Measurements from ENCODE around the gene PNPO.
A peak's percentile ranks its signal among the peaks of the same experiment; 100 is the strongest.
"Not testable (repeated sequence)": the region's sequence is repeated elsewhere in the genome, so short reads cannot be mapped to it uniquely, and the experiment has no call there.

Gene PNPO

DNA sequence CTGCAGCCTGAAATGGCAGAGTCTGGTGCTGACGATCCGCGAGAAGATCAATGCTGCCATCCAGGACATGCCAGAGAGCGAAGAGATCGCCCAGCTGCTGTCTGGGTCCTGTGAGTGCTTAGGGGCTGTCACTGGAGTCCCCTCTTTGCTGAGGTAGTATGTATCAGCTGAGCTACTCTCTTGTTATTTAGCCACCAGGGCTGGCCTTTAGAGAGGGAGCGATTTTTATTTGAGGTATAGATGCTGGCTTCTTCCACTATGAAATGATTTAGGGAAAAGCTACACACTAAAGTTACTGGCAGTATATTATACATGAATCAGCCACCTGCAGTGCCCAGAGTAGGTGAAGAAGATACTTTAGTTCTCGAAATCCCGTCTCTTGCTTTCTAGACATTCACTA is 32.2 kb downstream of the PNPO start:
- no peak for DNase-seq (ENCODE audit: low read depth in 2 of 2, low spot score in 1 of 2)

DNA sequence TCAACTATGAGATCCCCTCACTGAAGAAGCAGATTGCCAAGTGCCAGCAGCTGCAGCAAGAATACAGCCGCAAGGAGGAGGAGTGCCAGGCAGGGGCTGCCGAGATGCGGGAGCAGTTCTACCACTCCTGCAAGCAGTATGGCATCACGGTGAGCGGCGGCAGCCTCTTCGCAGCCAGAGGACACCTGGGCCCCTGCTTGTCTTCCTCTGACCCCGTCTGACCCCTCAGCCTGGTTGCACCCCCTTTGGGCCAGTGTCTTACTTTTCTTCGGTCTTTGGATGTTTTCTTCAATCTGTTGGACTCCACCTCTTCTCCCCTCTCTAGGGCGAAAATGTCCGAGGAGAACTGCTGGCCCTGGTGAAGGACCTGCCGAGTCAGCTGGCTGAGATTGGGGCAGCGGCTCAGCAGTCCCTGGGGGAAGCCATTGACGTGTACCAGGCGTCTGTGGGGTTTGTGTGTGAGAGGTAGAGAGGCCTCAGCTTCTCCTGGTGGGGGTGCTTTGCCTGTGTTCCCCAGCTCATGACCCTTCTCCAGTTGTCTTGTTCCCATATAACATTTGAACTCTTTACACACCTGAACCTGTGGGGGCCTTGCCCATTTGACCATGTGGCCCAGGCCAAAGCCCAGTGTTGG is 33.9 kb downstream of the PNPO start:
- DNase-seq (ENCODE audit: low read depth in 2 of 2, low spot score in 1 of 2) = no peak

DNA sequence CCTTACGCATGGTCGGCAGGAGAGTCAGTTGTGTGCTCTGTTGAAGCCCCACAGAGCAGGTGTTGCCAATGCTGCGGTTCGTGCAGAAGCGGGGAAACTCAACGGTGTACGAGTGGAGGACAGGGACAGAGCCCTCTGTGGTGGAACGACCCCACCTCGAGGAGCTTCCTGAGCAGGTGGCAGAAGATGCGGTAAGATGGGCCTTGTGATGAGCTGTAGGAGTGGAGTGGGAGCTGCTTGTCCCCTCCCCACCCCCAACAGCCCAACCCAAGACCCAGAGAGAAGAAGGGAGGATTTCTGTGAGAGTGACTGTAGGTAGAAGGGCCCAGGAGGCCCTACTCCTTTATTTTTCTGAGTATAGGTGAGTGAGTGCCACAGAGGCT is 34.4 kb downstream of the PNPO start:
- no peak for DNase-seq (ENCODE audit: low read depth in 2 of 2, low spot score in 1 of 2)

DNA sequence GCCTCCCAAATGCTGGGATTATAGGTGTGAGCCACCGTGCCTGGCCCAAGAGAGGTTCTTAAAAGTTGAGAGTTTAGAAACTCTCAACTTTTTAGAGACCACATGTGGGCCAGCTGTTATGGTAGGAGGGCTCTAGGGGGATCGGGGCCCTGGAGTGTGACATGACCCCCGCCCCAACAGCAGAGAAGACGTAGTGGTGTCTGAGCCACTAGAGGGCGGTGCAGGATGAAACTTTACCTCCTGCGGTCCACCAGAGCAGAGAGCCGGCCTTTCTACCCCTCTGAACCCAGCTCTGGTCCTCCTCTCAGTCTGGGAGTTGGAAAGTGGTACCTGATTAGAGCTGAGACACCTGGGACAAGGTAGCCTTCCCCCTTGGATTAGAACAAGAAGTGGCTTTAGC is 37.0 kb downstream of the PNPO start:
- peak in 1 of 2 donors; percentile 16 for DNase-seq (ENCODE audit: low read depth in 2 of 2, low spot score in 1 of 2)

DNA sequence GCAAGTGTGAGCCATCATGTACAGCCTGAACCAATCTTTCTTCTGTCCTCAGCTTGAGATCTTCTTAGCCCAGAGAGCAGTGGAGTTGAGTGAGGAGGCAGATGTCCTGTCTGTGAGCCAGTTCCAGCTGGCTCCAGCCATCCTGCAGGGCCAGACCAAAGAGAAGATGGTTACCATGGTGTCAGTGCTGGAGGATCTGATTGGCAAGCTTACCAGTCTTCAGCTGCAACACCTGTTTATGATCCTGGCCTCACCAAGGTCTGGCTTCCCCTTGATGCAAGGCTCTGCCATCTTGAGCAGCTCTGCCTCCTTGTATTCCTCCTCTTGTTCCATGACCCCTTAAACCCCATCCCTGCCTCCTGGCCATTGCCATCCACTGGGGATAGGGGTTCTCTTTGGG is 39.2 kb downstream of the PNPO start:
- no peak for DNase-seq (ENCODE audit: low read depth in 2 of 2, low spot score in 1 of 2)

DNA sequence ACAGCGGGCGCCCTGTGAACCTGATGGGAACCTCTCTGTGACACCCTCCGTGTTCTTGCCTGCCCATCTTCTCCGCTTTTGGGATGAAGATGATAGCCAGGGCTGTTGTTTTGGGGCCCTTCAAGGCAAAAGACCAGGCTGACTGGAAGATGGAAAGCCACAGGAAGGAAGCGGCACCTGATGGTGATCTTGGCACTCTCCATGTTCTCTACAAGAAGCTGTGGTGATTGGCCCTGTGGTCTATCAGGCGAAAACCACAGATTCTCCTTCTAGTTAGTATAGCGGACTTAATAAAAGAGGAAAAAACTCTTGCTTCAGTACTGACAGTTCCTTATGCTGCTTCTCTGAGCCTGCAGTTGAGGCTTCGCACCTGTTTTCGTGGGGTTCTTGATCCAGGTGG is 40.1 kb downstream of the PNPO start:
- DNase-seq (ENCODE audit: low read depth in 2 of 2, low spot score in 1 of 2) = no peak

DNA sequence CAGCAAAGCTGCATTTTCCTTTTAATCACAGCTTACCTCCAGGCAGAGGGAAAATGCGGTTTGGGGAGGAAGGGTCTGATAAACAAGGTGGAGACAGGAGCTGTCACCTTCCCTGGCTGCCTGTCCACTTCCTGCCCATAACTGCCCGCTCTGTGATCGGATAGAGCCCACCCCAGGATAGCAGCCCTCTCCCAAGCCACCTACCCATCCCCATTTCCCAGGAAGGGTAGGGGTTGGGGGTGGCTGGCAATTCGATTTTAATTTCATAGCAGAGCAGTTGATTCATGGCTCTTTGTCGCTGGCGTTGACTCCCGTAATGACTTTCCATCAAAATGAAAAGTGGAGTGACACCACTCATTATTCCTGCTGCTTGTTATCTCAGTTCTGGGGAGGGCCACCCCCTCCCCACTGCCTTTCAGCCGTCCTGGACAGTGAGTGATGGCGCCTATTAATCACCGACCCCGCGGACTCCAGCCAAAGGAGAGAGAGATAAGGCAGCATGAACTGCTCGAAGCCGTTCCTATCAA is 40.8 kb downstream of the PNPO start:
- no peak for DNase-seq (ENCODE audit: low read depth in 2 of 2, low spot score in 1 of 2)

DNA sequence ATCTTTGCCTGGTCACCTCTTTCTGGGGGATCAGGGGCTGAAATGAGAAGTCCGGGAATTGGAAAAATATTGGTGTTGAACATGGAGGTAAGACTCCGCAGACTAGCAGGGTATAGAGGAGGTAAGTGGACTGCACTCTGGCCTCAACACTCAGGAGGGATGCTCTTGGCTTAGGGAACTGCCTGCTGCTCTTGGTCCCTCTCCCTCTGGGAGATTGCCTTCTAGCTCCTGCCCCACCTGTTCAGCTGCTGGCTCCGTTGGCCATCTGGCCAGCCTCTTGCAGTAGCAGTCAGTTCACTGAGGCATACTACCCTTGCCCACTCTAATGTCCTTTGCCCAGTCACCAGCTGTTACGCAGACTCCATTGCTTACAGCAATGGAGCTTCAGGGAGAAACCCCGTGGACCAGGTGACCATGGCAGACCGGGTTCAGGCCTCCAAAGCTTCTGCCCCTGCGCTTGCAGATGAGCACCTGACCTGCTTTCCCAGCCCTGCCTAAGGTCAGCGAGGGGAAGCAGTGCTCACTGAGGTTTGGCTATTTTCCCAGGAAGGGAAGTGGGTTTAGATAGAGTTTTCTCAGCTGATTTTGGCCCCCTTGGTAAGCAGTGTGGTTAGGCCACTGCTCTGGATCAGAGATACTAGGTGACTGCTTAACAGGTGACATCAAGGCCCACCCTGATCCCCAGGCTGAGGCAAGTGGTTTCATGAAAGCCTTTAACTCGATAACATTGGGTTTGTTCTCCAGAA is 41.4 kb downstream of the PNPO start:
- no peak for DNase-seq (ENCODE audit: low read depth in 2 of 2, low spot score in 1 of 2)

DNA sequence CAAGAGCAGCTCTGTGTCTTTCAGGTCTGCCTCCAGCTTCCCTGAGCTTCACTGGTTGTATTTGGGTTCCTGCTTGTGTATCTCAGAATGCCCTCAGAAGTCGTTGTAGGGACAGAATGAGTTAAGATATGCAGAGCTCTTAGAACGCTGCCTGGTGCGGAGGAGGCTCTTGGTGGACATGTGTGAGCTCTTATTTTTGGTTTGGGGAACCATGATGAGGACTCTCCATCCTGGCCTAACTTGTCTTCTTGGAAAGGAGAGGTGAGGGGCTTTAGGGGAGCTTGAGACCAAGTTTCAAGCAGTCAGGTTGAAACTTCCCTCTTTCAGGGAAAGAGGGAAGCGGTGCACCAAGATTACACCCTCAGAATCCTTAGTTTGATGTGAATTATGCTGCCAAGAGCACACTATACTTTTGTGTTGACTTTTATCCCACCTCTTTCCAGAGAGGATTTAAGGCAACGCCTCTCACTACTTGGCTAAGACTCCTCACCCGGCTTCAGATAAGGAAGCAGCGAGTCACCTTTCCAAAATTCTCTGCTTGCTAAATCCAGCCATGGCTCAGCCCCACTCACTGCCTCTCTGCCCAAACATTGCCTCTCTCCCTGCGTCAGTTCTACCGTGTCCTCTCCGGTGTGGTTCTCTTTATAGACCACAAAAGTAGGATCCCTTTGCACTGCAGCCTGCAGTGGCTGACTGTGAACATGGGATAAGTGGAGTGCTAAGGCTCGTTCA is 42.3 kb downstream of the PNPO start:
- no peak for DNase-seq (ENCODE audit: low read depth in 2 of 2, low spot score in 1 of 2)

DNA sequence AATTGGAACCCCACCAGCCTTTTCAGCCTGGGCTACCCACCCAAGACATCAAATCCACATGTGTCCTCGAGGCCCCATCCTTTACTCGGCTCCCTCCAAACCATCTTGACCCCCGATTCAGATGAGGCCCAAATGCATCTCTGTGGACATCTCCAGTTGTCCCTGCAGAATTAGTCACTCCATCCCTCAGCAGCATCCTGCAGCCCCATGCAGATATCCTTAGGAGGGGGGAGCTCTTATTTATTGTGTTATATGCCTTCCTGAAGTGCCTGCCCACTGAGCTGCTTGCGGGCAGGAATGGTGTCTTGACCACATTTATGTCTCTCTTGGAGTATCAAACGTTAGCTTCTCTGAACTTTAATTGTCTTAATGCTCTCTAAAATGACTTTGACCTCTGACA is 45.1 kb downstream of the PNPO start:
- no peak for DNase-seq (ENCODE audit: low read depth in 2 of 2, low spot score in 1 of 2)

DNA sequence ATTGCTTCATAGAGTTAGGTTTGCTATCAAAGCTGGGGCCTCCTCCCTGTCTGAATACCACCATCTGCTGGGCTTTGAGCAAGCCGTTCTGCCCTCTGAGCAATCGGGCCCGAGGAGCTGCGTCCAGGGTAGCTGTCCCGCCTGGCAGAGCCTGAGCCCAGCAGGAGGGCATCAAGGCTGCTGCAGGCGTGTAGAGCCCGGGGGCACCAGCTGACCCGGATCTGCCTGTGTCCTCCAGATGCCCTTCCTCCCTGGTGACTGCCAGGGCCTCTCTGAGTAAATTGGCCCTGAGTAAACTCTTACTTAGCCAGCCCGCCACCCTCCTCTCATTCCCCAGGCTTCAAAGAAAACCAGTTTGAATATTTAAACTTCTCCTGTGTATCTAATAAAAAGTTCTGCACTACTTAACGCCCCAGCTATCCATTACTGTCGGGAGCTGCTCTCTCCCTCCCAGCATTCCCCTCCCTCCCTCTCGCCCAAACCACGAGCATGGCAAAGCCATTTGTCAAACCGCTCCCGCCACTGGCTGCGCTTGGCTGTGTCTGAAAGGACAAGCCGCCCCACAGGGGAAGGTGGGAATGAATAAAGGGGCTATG is 46.0 kb downstream of the PNPO start:
- no peak for DNase-seq (ENCODE audit: low read depth in 2 of 2, low spot score in 1 of 2)

DNA sequence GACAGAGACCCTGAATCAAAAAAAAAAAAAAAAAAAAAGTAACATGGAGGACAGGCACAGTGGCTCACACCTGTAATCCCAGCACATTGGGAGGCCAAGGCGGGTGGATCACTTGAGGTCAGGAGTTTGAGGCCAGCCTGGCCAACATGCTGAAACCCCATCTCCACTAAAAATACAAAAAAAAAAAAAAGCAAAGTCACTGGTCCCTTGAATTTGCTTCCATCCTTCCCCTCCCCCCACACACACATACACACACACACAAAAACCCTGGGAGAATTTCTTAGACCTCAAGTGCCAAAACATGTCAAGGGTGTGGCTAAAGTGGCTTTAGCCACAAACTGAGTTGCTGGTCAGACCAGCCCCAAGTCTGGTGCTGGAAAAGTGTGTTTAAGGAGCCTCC is 47.1 kb downstream of the PNPO start:
- DNase-seq (ENCODE audit: low read depth in 2 of 2, low spot score in 1 of 2) = not testable (repeated sequence)

DNA sequence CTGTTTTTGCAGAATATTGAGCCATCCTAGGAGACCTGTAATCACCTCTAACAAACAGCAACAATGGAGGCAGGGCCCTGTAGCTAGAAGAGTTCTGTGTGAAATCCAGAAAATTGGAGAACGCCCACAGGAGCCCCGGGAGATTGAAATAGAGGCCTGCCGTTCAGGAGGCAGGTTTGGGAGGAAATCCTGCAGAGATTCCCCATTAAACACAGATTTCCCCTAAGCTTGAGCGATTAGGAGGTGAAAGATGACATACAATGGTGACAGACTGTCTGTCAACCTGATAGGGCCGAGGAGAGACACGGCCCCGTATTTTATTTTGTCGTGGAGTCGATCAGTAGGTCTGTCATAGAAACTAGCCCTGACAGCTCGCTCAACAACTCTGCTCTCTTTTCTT is 47.8 kb downstream of the PNPO start:
- no peak for DNase-seq (ENCODE audit: low read depth in 2 of 2, low spot score in 1 of 2)

DNA sequence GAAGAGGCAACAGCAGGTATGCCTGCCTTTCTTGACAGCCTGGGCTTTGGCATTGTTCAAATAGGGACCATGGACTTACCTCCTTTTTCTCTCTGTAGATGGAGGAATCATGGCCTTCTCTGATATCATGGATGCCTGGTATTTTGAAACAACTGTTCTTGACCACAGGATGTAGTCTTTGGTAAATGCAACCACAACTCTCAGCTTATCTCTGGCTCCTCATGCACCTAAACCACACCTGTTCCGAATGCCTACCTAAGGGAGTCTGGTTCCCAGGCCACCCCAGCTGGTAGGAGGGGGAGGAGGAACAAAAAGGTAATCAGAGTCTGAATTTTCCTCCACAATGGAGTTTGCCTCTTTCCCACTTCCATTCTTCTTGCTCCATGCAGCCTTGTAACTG is 48.3 kb downstream of the PNPO start:
- DNase-seq (ENCODE audit: low read depth in 2 of 2, low spot score in 1 of 2) = no peak

DNA sequence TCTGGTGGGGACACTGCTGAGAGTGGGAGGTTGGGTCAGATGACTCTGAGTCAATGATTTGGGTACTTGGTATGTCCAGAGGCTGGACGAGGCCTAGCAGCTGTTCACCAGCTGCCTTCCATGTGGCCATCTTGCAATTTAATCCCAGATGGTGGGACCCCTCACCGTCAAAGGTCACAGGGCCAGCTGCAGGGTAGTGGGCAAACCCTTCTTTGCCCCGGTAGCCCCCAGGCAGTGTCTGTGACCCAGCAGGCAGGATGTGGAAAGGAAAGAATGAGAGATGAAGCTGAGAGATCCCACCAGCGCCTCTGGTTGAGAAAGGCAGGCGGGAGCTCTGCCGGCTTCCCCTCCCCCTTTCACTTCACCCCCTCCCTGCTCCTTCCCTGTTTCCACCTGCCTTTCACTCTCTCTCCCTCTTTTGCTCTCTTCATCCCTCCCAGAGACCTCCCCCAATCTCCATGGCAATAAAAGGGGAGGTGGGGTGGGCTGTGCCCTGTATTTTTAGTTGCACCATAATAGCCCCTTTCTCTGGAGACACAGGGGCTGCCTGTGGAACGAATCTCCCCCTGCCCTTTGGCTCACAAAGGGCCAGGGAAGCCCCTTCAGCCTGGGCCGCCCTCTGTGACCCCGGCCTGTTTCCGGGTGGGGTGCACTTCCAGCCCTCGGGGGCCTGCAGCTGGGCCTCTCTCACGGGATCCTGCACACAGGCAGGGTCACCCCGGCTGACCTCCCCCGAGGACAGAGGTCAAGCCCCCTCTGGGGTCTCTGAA is 49.8 kb downstream of the PNPO start:
- no peak for DNase-seq (ENCODE audit: low read depth in 2 of 2, low spot score in 1 of 2)

DNA sequence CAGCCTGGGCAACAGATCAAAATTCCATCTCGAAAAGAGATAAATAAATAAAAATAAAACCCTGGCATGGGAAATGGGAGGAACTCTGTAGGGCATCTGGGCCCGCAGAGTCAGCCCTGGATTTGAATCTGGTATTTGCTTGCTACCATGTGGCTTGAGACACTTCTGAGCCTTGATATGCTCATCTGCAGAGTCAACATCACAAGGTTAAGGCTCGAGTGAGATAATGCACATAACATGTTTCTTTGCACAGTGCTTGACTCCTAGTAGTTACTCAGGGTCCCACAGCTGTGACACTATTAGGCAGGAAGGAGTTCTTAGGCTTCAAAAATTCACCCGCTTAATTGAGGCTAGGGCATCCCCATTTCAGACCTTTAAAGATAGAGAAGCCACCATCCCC is 50.8 kb downstream of the PNPO start:
- no peak for DNase-seq (ENCODE audit: low read depth in 2 of 2, low spot score in 1 of 2)

DNA sequence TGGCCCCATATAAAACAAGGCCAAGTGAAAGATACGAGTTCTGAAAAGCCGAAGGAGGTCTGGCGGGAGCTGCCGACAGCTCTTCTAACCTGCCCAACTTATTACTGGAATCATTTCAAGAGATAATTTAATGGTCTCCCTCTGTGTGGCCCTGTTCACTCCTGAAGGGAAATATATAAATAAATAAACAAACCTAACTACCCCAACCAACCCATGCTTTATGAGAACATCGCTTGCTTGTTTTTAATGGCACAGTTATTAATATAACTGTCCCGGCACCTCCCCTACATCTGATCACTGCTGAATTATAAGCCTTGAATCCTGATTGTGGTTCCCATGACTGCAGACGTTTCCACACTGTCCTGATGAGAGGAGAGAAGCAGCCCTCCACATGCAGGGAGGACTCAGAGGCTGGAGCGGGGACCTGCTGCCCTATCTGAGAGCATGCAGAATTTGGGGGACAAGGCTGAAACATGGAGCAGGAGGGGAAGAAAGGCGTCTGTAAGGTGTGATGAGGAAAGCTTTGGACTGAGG is 51.7 kb downstream of the PNPO start:
- no peak for DNase-seq (ENCODE audit: low read depth in 2 of 2, low spot score in 1 of 2)

DNA sequence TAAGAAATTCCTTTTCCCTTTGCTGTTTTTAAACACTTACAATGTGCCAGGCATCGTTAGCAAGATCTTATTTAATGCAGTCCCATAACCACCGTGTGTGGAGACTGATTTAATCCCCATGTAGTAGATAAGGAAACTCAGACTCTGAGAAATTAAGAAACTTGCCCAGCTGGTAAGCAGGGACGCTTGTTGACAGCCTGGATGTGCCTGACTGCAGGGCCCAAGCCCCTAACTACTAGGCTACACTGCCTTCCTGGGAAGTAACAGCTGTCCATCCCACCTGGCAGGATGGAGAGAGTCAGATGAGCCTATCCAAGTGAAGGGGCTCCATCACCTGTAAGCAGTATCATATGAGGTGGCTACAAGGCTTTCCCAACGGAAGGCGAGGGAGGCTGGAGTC is 52.6 kb downstream of the PNPO start:
- no peak for DNase-seq (ENCODE audit: low read depth in 2 of 2, low spot score in 1 of 2)

DNA sequence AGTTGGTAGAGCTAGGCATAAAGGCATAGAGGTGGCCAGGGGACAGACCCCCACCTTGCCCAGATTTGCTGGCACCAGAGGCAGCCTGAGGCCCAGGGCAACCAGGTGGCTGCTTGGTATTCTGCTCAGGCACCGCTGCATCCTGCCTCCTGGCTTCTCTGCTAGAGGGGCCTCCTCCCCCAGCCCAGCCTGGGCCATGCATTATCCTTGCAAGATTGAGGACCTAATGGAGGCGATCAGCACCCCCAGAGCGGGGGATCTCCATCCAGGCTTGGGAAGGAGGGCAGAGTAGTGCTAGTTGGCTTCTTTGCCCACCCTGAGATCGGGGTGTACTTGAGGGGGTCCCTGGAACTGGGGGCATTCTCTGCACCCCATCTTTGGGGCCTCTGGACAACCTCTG is 53.4 kb downstream of the PNPO start:
- DNase-seq (ENCODE audit: low read depth in 2 of 2, low spot score in 1 of 2) = no peak

DNA sequence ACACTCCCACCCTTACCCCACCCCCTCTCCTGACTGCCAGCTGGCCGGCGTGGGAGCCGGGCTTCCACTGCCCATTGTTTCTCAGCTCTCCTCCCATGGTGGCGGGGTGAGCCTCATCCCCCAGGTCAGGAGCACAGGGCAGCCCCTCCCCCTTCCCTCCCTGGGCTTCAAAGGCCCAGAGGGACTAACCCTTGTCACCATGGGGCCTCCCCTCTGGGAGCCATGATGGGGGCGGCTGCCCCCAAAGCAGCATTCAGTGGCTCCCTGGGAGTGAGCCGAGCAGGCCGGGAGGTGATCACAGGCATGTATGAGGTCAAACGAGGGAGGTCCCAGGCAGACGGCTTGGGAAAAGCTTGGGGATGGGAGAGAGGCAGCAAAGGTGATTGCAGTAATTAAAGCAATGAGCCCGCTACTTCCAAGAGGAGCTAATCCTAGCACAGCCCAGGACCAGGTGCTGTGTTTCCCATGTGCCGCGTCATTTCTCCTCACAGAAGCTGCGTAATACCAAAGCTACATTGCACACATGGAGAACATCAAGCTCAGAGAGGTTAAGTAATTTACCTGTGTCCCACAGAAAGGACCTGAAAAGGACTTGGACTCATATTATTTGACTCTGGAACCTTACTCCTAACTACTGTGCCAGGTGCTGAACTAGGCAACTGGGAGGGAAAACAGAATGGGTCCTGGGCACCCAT is 54.0 kb downstream of the PNPO start:
- no peak for DNase-seq (ENCODE audit: low read depth in 2 of 2, low spot score in 1 of 2)
